CD4-positive, alpha-beta T cell (primary cell): ENCODE measurements around the gene CST7. TPM values are rescaled to one million over a fixed set of nuclear protein-coding genes. Genes with fewer than 3 reads are reported as not detected.
"Not testable (repeated sequence)": the region's sequence is repeated elsewhere in the genome, so short reads cannot be mapped to it uniquely, and the experiment has no call there.

Source experiments
- ATAC-seq: fragments of 200-7000 bp; cut with Tn5 transposase; one replicate; pipeline ENCODE4 v1.10.0; 2022; ENCODE audit warnings: mild to moderate bottlenecking; ENCODE audit not compliant: poor library complexity
- CTCF ChIA-PET: fragments of 350-600 bp; sonication (Branson Sonifier 250); formaldehyde crosslinking; loops from one replicate; lab custom pipeline; 2021; ENCODE audit warnings: antibody characterized with exemption, inconsistent platforms; lab: Charles Lee
- POLR2A ChIA-PET: fragments of 350-600 bp; sonication (Branson Sonifier 250); formaldehyde crosslinking; loops from one replicate; lab custom pipeline; 2021; ENCODE audit warnings: antibody characterized with exemption, inconsistent platforms; lab: Charles Lee
- DNase-seq, 14 experiments: peaks; one replicate each; pipeline ENCODE4 v3.0.0-alpha.2; 2013 to 2020; ENCODE audit warnings: mixed read lengths in 2 of 14
- H3K27ac ChIP-seq, 2 donors: one replicate each; pipeline versions ENCODE4 v1.5.1 to v1.7.0; 2013; ENCODE audit warnings: low read length in 2 of 2, low read depth in 1 of 2, mild to moderate bottlenecking in 1 of 2
- H3K27me3 ChIP-seq, 2 experiments: 1 replicate in 1 of 2; 2 replicates in 1 of 2; pipeline versions ENCODE4 v1.6.1 to v1.7.0; 2013; ENCODE audit warnings: low read length in 2 of 2, control low read depth in 1 of 2, mild to moderate bottlenecking in 1 of 2, moderate library complexity in 1 of 2; ENCODE audit not compliant: insufficient read depth in 2 of 2, control insufficient read depth in 1 of 2
- H3K36me3 ChIP-seq: one replicate; pipeline ENCODE4 v1.6.1; 2013; ENCODE audit warnings: low read length, control low read depth; ENCODE audit not compliant: insufficient read depth
- H3K4me1 ChIP-seq: one replicate; pipeline ENCODE4 v1.6.1; 2013; ENCODE audit warnings: low read length, control low read depth; ENCODE audit not compliant: insufficient read depth
- H3K4me3 ChIP-seq: one replicate; pipeline ENCODE4 v1.5.1; 2013; ENCODE audit warnings: mild to moderate bottlenecking, low read length, moderate library complexity
- H3K9me3 ChIP-seq, 2 experiments: 1 replicate in 1 of 2; 2 replicates in 1 of 2; pipeline versions ENCODE4 v1.6.1 to v1.7.0; 2013; ENCODE audit warnings: low read length in 2 of 2, mild to moderate bottlenecking in 2 of 2, control low read depth in 1 of 2, moderate library complexity in 1 of 2; ENCODE audit not compliant: control insufficient read depth in 1 of 2, insufficient read depth in 1 of 2
- H3K27ac Mint-ChIP-seq: one replicate; pipeline ENCODE4 v1.8.0; 2020; ENCODE audit warnings: mixed read lengths
- H3K27me3 Mint-ChIP-seq: one replicate; pipeline ENCODE4 v1.8.0; 2021; ENCODE audit warnings: mixed read lengths
- H3K36me3 Mint-ChIP-seq: one replicate; pipeline ENCODE4 v1.8.0; 2021; ENCODE audit warnings: low read depth, mixed read lengths
- H3K4me1 Mint-ChIP-seq: one replicate; pipeline ENCODE4 v1.8.0; 2021; ENCODE audit warnings: low read depth, mixed read lengths
- H3K4me3 Mint-ChIP-seq: one replicate; pipeline ENCODE4 v1.8.0; 2020; ENCODE audit warnings: mild to moderate bottlenecking, mixed read lengths
- H3K9me3 Mint-ChIP-seq: one replicate; pipeline ENCODE4 v1.8.0; 2020; ENCODE audit warnings: mixed read lengths
- CTCF ChIP-seq: fragments of 200-600 bp; IDR thresholded peaks from one replicate; pipeline ENCODE4 v1.8.0; 2022; ENCODE audit warnings: antibody characterized with exemption, mild to moderate bottlenecking
- intact Hi-C, 2 experiments: fragments of 100-400 bp; cut with DNase I in 1 of 2; cut with micrococcal nuclease in 1 of 2; formaldehyde crosslinking; loops; one replicate each; pipeline versions ENCODE4 v1.15.1 to v1.9.0; 2023 to 2025; cut with DNase I, micrococcal nuclease
- total RNA-seq, 174 experiments: library from RNA in 2 of 174; stranded (reverse) in 2 of 174; gene quantifications; one replicate each; pipeline ENCODE4 v1.2.3 and lab custom pipeline; 2021 to 2026

CST7 gene
- total RNA-seq, 2 experiments from 2014 or later: 3.2 to 4.4 TPM

DNA sequence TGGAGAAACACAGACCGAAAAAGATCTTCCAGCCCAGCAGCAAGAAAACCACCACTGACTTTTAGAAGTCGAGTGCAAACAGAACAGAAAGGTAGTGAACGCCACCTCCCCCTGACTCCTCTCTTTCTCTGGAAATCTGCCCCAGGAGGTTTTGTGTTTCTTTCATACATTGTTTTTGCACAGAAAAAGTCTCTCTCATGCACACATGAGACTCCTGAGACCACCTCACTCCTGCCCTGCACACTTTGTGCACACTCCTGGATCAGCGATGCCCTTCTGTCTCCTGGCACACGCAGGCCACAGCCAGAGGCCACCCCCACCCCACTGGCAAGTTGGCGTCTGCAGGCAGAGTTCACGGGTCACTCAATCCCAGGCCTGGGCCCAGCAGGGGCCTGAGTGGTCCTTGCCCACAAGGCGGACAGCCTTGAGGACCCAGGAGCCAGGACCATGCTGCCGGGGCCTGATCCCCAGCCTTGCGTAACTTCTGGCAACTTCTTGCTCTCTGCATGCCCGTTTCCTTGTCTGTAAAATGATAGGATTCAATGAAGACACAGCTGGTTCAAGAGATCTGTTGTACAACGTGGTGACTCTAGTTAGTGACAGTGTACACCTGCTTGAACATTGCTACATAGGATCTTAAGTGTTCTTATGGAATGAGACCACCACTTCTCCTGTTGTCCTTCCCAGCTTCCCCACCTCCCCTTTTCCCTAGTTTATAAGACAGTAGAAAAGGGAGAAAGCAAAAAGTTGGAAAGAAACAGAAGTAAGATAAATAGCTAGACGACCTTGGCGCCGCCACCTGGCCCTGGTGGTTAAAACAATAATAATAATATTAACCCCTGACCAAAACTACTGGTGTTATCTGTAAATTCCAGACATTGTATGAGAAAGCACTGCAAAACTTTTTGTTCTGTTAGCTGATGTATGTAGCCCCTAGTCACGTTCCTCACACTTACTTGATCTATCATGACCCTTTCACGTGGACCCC lies 30.2 kb upstream of the CST7 start:
- Histone ChIP-seq H3K27ac (no peak overlapping the region), H3K9me3 (no peaks in the 10 kb centered on the region), H3K36me3 (no peaks in the 10 kb centered on the region), H3K4me1 (peaks cover 11% of the 10 kb centered on the region), H3K27me3 (no peaks in the 10 kb centered on the region), H3K4me3 (no peak overlapping the region)
- DNase-seq (no peak), ATAC-seq (no peak)
- Mint-ChIP-seq H3K36me3 (no peaks in the 10 kb centered on the region), H3K4me1 (no peaks in the 10 kb centered on the region), H3K4me3 (no peak overlapping the region), H3K27ac (no peak overlapping the region), H3K9me3 (no peaks in the 10 kb centered on the region), H3K27me3 (peaks cover 8% of the 10 kb centered on the region)
- POLR2A ChIA-PET: interaction anchor here (1.6 kb wide), 1 partner anchor 13 kb away, joined by 4 read pairs; no protein-coding TSS in a partner anchor
- CTCF ChIA-PET: interaction anchor here (1.6 kb wide), 1 partner anchor 981 kb away, joined by 3 read pairs; no protein-coding TSS in a partner anchor
- no peak for TF ChIP-seq CTCF
- intact Hi-C loops: loop anchor here (1.0 to 10.0 kb wide), 2 partner anchors 982 to 1034 kb away; no protein-coding TSS in a partner anchor

- H3K4me3 Mint-ChIP-seq, DNase-seq, ATAC-seq, H3K27me3 Mint-ChIP-seq, H3K27ac Mint-ChIP-seq, H3K4me1 Mint-ChIP-seq, H3K27ac ChIP-seq, H3K27me3 ChIP-seq, H3K4me3 ChIP-seq, H3K9me3 ChIP-seq, H3K36me3 ChIP-seq, CTCF ChIA-PET, POLR2A ChIA-PET, H3K36me3 Mint-ChIP-seq, H3K9me3 Mint-ChIP-seq: not testable (repeated sequence)
- intact Hi-C loops: loop anchor here in 1 of 2 experiments (10.0 kb wide), 1 partner anchor 1035 kb away; no protein-coding TSS in a partner anchor
- peaks cover 11% of the 10 kb centered on the region for H3K4me1 ChIP-seq
These were observed 29.4 kb upstream of the CST7 start for GRCh38 chr20:24919665-24920064.

- H3K4me1 Mint-ChIP-seq, POLR2A ChIA-PET, DNase-seq, intact Hi-C loops, H3K36me3 ChIP-seq, H3K36me3 Mint-ChIP-seq, H3K9me3 ChIP-seq, H3K27ac Mint-ChIP-seq, H3K27me3 ChIP-seq, H3K4me3 ChIP-seq, H3K4me3 Mint-ChIP-seq, CTCF ChIA-PET, H3K27ac ChIP-seq, ATAC-seq, H3K27me3 Mint-ChIP-seq, H3K9me3 Mint-ChIP-seq: not testable (repeated sequence)
- peaks cover 11% of the 10 kb centered on the region for H3K4me1 ChIP-seq
These were observed 28.4 kb upstream of the CST7 start for GRCh38 chr20:24920706-24921105.

GRCh38 chr20:24929259-24929658 lies 19.8 kb upstream of the CST7 start:
- POLR2A ChIA-PET: not testable (repeated sequence)

GRCh38 chr20:24929867-24930723 lies 19.0 kb upstream of the CST7 start:
- H3K4me1 Mint-ChIP-seq: peaks cover 27% of the 10 kb centered on the region
- intact Hi-C loops, H3K9me3 ChIP-seq, H3K27me3 Mint-ChIP-seq, H3K27ac ChIP-seq, H3K27ac Mint-ChIP-seq, ATAC-seq, H3K36me3 Mint-ChIP-seq, H3K4me3 Mint-ChIP-seq, H3K27me3 ChIP-seq, CTCF ChIA-PET, POLR2A ChIA-PET, H3K4me3 ChIP-seq, H3K9me3 Mint-ChIP-seq, H3K36me3 ChIP-seq: not testable (repeated sequence)
- peaks cover 32% of the 10 kb centered on the region for H3K4me1 ChIP-seq
- DNase-seq: peak in 3 of 14 experiments; percentile 32 to 63 (median 34)

More at GRCh38 chr20:24929259-24929658, 19.8 kb upstream of the CST7 start:
- H3K4me1 Mint-ChIP-seq: peaks cover 27% of the 10 kb centered on the region
- intact Hi-C loops, H3K36me3 Mint-ChIP-seq, H3K4me3 ChIP-seq, H3K4me3 Mint-ChIP-seq, H3K36me3 ChIP-seq, H3K27me3 ChIP-seq, H3K9me3 Mint-ChIP-seq, H3K27ac Mint-ChIP-seq, H3K27me3 Mint-ChIP-seq, ATAC-seq, CTCF ChIA-PET, H3K9me3 ChIP-seq, H3K27ac ChIP-seq, DNase-seq: not testable (repeated sequence)
- H3K4me1 ChIP-seq: peaks cover 30% of the 10 kb centered on the region
